ENCODE data around the gene BTBD1.

The BTBD1 gene

DNA sequence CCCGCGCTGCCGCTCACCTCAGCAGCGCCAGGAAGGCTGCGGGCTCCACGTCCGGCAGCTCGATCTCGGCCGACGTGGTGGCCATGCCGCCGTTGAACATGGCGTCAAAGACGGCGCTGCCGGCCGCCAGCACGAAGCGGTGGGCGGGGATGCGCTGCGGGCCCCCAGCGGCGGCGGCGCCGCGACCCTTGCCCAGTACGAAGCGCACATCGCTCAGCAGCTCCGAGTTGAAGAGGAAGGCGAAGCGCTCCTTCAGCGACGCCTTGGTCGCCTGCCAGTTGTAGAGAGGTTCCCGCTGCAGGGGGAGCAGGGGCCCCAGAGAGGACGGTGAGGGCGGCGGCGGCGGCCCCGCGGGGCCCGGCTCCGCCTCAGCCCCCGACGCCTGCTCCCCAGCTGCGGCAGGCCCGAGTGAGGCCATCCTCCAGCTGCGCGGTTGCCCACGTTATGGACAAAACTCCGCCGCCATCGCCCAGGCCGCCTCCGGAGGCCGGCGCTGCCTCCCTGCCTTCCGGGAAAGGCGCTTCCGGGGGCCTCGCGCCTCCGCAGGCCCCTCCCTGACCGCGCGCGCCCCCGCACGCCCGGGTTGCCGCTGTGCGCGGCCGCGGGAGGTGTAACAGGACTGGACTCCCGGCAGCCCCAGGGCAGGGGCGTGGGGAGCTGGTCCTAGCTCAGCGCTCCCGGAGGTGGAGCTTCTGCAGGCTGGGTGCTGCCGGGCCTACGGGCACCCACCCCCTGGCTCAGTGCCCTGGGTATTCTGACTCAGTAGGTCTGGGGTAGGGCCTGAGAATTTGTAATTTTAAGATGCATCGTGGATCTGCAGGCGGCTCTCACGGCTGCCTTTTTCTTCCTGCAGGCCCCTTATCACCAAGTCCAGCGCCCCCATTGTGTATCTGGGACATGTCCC lies at the start of gene BTBD1:
Gene BTBD1 (minus strand): TSS at position 519 of the 904 bp plus-strand sequence. CDS start 101 bp downstream, at position 418.
- ChIA-PET POLR2A (ENCODE audit: low non-redundant PET) (interaction anchor here (1.0 kb wide), 1 partner anchor 141 kb away, joined by 6 read pairs; the partner anchor contains the start of gene HDGFL3), CTCF (interaction anchor here (0.8 kb wide), 1 partner anchor 397 kb away, joined by 3 read pairs; no protein-coding TSS in a partner anchor)
- TF ChIP-seq, protein P1, sequence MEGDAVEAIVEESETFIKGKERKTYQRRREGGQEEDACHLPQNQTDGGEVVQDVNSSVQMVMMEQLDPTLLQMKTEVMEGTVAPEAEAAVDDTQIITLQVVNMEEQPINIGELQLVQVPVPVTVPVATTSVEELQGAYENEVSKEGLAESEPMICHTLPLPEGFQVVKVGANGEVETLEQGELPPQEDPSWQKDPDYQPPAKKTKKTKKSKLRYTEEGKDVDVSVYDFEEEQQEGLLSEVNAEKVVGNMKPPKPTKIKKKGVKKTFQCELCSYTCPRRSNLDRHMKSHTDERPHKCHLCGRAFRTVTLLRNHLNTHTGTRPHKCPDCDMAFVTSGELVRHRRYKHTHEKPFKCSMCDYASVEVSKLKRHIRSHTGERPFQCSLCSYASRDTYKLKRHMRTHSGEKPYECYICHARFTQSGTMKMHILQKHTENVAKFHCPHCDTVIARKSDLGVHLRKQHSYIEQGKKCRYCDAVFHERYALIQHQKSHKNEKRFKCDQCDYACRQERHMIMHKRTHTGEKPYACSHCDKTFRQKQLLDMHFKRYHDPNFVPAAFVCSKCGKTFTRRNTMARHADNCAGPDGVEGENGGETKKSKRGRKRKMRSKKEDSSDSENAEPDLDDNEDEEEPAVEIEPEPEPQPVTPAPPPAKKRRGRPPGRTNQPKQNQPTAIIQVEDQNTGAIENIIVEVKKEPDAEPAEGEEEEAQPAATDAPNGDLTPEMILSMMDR (conservative IDR thresholded peaks at IDR 0.05; ENCODE audit: low read depth) = no peak
- DNase-seq (ENCODE audit: low spot score) = peak; percentile 97
- H3K27ac ChIP-seq = peak within 1 kb of the TSS; percentile 94

DNA sequence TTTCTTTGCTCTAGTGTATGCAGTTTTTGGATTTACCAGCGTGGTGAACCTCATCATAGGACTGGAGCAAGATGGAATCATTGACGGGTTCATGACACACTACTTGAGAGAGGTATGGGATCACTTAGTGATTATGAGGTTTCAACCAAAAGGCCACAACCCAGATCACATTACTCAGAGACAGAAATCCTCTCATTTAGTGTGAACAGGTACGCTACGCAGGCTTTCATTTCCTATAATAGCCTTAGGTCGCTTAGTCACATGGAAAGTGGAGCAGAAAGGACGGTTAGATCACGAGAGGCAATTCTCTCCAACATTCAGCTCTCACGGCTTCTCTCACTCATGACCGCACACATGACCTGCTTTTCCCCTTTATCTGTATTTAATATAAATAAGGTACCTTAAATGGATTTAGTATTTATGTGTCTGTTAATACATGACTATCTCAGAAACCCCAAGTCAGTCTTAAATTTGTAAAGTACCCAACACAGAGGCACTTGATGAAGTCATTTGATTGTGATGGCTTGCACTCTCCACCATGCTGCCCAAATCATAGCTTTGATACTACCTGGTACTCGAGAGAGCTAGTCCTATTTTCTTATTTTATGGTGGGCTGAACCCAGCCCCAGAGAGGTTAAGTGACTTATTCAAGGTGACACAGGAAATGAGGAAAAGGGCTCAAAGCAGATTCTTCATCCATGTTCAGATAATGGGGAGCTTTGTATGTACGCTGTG lies 48.9 kb upstream of the BTBD1 start:
- TF ChIP-seq, protein P1 (conservative IDR thresholded peaks at IDR 0.05; ENCODE audit: low read depth) = no peak
- POLR2A ChIA-PET (ENCODE audit: low non-redundant PET) = no interaction called here
- no peak overlapping the region for H3K27ac ChIP-seq
- no peak for DNase-seq (ENCODE audit: low spot score)
- CTCF ChIA-PET = no interaction called here

DNA sequence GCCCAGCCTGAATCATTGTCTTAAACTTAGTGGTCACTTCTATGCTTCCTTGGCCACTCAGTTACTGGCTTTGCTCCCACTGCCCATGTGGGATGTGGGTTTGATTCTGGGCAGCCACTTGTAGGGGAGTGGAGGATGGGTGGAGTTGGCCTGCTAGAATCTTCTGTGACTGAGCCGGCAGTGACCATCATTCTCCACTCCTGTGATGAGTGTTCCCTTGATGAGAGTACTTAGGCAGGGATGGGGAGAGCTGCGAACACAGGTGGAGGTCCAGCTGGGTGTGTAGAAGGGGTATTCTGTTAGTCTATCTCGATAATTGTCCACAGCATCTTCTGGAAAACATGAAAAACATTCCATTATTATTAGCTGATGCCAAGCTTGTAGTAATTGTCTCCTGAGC lies 48.4 kb upstream of the BTBD1 start:
- ChIA-PET CTCF (no interaction called here), POLR2A (ENCODE audit: low non-redundant PET) (no interaction called here)
- TF ChIP-seq, protein P1 (conservative IDR thresholded peaks at IDR 0.05; ENCODE audit: low read depth) = no peak
- no peak overlapping the region for H3K27ac ChIP-seq
- no peak for DNase-seq (ENCODE audit: low spot score)

DNA sequence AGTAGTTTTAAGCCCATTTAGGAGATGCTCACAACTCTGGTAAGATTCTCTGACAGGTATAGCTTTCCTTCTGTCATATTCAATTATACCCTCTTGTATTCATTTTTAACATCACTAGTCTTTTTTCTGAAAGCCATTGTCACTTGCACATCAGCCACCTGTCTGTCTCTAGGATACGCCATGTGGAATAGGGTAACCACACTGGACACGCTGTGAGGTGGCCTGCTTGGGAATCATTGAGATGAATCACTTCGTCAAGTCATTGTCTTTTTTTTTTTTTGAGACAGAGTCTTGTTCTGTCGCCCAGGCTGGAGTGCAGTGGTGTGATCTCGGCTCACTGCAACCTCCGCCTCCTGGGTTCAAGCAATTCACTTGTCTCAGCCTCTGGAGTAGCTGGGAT lies 47.8 kb upstream of the BTBD1 start:
- CTCF ChIA-PET = interaction anchor here (0.6 kb wide), 1 partner anchor 433 kb away, joined by 5 read pairs; no protein-coding TSS in a partner anchor
- DNase-seq (ENCODE audit: low spot score) = no peak
- TF ChIP-seq, protein P1 (conservative IDR thresholded peaks at IDR 0.05; ENCODE audit: low read depth) = no peak
- H3K27ac ChIP-seq = no peak overlapping the region
- POLR2A ChIA-PET (ENCODE audit: low non-redundant PET) = no interaction called here

DNA sequence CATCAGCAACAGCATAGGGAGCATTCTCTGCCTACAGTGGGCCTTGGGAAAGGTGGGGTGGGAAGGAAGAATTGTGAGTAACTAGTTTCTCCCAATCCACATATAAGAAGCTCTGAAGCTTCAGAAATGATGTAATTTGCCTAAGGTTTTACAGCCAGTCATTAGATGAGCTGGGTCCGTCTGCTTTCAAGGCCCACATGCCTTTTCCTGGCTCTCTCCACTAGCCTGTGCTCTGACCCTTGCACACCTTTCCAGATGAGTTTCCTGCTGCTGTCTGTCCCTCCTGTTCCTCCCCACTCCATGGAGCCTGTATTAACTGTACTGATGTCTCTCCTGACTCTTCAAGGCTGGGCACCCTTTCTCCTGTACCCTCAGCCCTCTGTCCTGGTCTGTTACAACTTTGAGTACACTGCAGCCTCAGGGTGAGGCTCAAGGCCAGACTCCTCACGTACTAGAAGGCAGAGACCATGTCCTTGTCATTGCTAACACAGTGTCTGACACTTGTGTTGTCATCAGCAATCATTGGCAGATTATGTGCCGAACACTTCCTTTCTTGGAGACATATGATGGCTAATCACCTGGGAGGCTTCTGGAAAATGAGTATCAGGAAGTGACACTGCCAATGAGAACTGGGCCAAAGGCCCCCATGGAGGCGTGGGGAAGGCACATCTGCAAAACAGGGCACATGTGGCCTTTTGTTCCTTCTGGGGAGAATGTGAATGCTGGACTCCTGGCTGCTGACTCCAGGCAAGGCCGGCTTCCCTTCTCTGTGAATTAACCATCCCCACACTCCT lies 47.0 kb upstream of the BTBD1 start:
- TF ChIP-seq, protein P1 (conservative IDR thresholded peaks at IDR 0.05; ENCODE audit: low read depth) = no peak
- no peak for DNase-seq (ENCODE audit: low spot score)
- H3K27ac ChIP-seq = no peak overlapping the region
- POLR2A ChIA-PET (ENCODE audit: low non-redundant PET) = no interaction called here
- CTCF ChIA-PET = interaction anchor here (0.6 kb wide), 1 partner anchor 434 kb away, joined by 5 read pairs; no protein-coding TSS in a partner anchor

DNA sequence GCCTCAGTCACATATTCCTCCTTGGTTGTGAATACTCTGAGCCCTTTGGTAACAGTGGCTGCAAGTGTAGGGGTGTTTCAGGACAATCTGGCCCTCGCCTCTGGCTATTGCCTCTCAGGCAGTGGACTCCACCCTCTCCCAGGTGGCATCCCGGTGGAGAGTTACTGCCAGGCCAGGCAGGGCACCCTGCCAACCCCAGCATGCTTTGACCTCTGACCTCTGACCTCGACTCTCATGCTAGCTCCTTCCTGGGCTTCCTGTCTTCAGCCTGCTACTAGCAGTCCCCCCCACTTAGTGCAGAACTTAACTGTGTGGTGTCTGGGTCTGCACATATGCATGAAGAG lies 45.9 kb upstream of the BTBD1 start:
- TF ChIP-seq, protein P1 (conservative IDR thresholded peaks at IDR 0.05; ENCODE audit: low read depth) = no peak
- POLR2A ChIA-PET (ENCODE audit: low non-redundant PET) = no interaction called here
- no peak overlapping the region for H3K27ac ChIP-seq
- DNase-seq (ENCODE audit: low spot score) = no peak
- CTCF ChIA-PET = no interaction called here
